Activated CD4-positive, CD25-positive, alpha-beta regulatory T cell treated with anti-CD3 and anti-CD28 coated beads, Interleukin-2, amount 50 U/mL, for 16 hours (primary cell): ENCODE measurements around the gene COX5A.
"Not testable (repeated sequence)": the region's sequence is repeated elsewhere in the genome, so short reads cannot be mapped to it uniquely, and the experiment has no call there.

Experiments
- DNase-seq: peaks from one replicate; pipeline ENCODE4 v3.0.0-alpha.2; 2020; ENCODE audit warnings: low read depth, low spot score

The COX5A gene

DNA sequence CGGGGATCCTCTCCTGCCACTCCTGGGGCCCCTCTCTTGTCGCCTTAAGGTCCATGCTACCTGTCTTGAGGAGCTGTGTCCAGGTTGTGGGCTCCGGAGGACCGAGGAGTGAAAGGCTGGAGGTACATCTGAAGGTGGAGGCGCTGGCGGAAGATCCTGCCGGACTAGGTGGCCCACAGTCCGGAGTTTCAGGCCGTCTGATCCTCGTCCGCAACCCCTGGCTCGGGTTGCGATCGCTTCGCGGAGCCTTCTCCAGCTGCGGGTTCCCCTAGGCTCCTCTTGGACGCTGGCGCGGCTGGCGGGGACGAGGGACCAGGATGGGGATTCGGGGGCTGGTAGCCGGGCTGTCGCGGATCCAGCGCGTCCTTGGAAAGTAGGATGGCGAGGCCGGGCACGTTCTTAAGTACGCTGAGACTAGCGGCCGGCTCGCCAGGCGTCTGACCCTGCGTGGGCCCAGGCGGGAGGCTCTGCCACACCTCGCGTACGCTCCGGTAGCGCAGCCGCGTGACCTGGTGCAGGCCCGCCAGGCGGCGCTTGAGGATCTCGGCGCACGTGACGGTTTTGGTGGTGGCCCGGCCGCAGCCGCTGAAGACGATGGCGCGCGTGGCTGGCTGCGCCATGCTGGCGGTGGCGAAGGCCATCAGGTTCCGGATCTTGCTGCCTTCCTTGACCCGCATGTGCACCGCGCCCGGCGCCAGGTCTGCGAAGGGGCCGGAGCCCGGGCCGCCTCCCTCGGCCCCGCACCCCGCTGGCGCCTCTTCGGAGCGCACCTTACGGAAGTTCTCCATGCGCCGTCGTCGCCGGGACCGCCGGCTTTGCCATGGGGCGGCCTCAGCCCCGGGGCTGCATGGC lies 18.1 kb upstream of the COX5A start:
- DNase-seq, result no peak

GRCh38 chr15:74955017-74955416 lies 17.1 kb upstream of the COX5A start:
- DNase-seq, result no peak

DNA sequence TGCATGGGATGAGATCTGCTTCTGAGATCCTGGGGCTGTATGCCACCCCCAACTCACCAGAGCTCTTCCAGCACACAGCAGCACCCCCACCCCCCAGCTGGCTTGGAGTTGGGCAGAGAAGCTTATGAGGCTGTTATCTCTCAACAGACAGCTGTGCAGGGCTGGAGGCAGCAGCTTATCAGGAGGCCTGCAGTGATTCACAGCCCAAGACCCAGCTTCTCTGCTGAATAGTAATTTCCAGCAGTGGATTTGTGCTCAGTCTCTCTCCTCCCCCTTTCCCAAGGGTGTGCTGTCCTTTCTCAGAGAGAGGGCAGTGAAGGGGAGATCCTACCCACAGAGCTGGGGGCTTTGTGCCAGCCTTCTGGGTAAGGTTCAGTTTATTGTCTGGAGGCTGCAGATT lies 16.6 kb upstream of the COX5A start:
- DNase-seq, result no peak

DNA sequence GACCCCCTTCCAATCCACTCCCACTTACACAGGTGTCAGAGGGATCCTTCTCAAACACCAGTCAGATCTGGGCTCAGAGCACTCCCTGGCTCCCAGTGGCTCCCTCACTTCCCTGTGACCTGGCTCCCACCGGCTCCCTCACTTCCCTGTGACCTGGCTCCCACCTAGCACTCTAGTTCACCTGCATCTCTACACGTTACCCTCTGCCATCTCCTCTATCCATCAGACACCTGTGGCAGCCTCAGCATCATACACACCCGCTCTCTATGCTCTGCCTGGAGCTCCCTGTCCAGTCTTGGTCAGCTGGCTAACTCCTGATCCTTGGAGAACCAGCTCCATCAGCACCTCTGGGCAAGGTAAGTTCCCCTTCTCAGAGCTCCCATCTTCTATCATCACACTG lies 13.1 kb upstream of the COX5A start:
- DNase-seq, result no peak

GRCh38 chr15:74950078-74950908 lies 12.4 kb upstream of the COX5A start:
- peak; percentile 66 for DNase-seq

DNA sequence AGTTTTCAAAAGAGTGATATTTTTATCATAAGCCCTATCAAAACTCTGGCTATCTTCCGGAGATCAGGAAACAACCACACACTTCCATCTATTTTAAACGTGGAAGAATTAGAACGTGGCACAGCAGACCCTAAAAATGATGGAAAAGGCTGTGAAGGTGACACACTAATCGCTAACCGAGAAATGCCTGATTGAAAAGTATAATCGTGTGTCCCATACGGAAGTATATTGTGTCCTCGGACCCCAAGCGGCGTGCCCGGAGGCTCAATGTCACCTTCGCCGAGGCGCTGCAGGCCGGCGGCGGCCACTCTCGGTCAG lies 642 bp downstream of the COX5A start:
- DNase-seq, result no peak

DNA sequence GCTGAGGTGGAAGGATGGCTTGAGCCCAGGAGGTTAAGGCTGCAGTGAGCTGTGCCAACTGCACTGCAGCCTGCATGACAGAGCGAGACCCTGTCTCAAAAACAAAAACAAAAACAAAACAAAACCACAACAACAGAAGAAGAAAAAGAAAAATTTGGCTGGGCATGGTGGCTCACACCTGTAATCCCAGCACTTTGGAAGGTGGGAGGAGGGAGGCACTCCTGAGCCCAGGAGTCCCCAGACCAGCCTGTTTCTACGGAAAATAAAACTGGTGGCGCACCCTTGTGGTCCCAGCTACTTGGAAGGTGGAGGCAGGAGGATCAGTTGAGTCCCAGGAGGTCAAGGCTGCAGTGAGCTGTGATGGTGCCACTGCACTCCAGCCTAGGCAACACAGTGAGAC lies 2.7 kb downstream of the COX5A start:
- DNase-seq, result not testable (repeated sequence)

DNA sequence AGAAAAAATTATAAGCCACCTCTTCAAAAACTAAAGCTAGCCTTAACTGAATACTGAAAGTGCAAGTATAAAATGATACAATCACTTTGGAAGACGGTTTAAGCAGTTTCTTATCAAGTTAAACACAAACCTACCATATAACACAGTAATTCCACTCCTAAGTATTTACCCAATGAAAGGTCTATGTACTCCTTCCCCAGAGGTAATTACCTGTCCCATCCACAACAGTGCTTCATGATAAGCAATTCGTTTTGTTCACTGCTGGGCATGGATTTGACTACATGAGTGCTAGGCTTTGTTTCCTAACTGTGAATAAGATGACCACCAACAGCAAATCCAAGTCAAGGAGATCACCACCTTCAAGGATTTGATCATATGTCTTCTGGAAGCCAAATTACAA lies 4.3 kb downstream of the COX5A start:
- no peak for DNase-seq

GRCh38 chr15:74928771-74929198 lies 9.1 kb downstream of the COX5A start:
- no peak for DNase-seq

- no peak for DNase-seq
These were observed 13.3 kb downstream of the COX5A start for GRCh38 chr15:74924525-74924924.

GRCh38 chr15:74920456-74920855 lies 17.4 kb downstream of the COX5A start:
- DNase-seq, result no peak

DNA sequence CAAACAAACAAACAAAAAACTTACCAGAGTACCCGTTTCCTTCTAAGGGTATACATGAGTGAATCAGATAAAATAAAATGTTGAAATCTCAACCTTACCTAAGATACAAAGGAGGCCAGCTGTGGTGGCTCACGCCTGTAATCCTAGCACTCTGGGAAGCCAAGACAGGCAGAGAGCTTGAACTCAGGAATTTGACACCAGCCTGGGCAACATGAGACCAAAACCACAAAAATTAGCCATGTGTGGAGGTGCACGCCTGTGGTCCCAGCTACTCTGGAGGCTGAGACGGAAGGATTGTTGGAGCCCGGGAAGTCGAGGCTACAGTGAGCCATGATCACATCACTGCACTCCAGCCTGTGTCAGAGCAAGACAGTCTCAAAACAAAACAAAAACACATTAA lies 20.2 kb downstream of the COX5A start:
- DNase-seq, result no peak

DNA sequence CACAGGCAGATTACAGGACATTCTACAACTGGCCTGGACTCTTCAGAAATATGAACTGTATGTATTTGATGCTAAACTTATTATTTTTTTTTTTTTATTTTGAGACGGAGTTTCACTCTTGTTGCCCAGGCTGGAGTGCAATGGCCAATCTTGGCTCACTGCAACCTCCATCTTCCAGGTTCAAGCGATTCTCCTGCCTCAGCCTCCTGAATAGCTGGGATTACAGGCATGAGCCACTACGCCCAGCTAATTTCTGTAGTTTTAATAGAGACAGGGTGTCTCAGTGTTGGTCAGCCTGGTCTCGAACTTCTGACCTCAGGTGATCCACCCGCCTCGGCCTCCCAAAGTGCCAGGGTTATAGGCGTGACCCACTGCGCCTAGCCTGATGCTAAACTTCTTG lies 24.1 kb downstream of the COX5A start:
- not testable (repeated sequence) for DNase-seq

DNA sequence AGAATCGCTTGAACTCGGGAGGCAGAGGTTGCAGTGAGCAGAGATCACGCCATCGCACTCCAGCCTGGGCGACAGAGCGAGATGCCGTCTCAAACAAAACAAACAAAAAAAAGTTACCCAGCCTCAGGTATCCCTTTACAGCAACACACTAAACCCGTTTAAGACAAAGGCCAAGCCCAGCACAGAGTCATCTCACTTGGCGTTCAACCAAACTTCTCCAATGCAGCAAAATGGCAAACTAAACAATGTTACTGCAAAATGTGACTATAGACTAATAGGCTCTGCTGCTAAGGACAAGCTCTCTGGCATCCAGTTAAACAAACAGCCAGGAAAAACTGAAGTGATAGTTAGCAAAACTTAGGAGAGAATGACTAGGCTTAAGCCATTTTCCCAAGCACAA lies 24.8 kb downstream of the COX5A start:
- no peak for DNase-seq

- no peak for DNase-seq
These were observed 29.2 kb downstream of the COX5A start for GRCh38 chr15:74908635-74909034.

DNA sequence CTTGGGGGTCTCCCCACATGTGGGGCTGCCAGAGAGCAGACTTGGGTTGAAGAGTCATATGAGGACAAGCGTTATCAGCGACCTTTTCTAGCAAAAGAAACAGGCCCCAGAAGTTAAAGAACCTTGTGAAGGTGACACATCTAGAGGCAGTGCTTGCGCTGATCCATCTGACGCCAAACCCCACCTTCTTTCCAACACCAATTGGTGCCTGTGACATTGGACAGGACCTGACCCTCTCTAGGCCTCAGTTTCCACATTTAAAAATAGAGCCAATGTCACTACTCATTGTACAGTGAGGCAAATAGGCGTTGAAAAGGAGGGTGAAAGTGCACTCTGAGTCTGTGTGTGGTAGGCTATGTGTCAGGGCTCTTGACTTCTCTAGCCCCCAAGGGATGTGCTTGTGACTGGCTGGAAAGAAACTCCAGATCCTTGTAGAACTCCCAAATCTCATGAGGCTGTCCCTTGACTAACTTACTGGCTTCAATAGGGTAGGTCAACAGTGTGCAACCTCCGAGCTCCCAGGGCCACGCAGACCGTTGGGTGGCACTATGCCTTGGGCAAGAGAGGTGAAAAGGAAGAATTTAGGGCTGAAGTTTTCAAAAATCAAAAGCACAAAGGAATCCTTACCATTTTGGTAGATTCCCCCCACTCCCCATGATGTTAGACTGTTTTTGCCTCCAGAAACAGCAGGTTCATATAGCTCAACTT lies 30.6 kb downstream of the COX5A start:
- no peak for DNase-seq

- peak; percentile 54 for DNase-seq
These were observed 31.3 kb downstream of the COX5A start, which contains the start of gene FAM219B for GRCh38 chr15:74906450-74907162. Gene FAM219B (minus strand): TSS chr15:74906851. CDS start chr15:74906800, 51 bp downstream.

DNA sequence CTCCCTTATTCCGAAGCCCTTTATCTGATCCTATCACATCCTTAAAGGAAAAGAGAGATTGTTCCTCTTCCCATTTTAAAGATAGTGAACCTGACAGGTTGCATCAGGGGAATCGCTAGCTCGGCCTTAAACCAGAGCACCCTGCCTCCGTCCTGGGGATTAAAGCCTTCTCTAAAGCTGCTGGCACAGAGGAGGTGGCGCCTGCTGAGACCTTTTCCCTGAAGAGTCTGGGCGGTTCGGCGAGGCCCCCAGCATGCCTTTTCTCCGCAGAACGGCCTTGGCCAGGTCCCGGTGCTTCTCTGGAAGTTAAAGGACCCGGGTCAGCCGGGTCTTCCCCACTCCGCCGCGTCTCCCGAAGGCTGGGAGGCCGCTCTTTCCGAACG lies 31.8 kb downstream of the COX5A start:
- DNase-seq, result no peak

DNA sequence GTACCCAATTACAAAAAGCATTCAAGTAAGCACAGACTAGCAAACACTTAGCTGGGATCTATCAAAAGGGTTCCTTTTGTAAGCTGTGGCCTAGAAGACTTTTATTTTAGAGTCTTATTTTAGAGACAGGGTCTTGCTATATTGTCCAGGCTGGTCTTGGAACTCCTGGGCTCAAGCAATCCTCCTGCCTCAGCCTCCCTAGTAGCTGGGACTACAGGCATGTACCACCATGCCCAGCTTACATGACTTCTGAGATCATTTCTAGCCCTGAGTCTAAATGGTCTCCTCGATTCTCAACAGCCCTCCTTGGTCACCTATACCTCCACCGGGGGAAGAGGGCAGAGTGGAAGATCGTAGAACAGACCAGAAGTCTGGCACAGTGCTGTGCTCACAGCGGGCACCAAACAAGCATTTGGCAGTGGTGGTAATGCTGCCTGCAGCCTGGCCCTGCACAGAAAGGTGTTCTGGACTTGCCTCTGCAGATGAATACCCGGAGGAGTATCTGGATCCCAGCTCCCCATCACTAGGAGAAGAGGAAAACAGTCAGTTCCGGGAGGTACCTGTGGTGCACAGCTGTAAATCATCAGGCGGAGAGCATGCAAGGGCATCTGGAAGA lies 33.6 kb downstream of the COX5A start:
- DNase-seq, result no peak

GRCh38 chr15:74903676-74904075 lies 34.2 kb downstream of the COX5A start:
- DNase-seq, result no peak
